ENCODE data around the gene FOXO6.

GRCh38 chr1:41328780-41329640, 32.2 kb upstream of the FOXO6 start:
- TF ChIP-seq CTCF (IDR thresholded peaks at IDR 0.05; ENCODE audit: low read depth, low read length) (no peak), EZH2phosphoT487 (IDR thresholded peaks at IDR 0.05; ENCODE audit: low read depth) (no peak)
